NT2/D1 (cell line): ENCODE results near the gene MTX3.

Experiments used
- DNase-seq: peaks from one replicate; pipeline ENCODE4 v3.0.0-alpha.2; 2011; ENCODE audit warnings: low read depth, low spot score
- H3K27me3 ChIP-seq: 2 replicates; pipeline ENCODE4 v1.6.0; 2011; ENCODE audit warnings: mild to moderate bottlenecking; ENCODE audit not compliant: insufficient read length, insufficient read depth
- H3K36me3 ChIP-seq: 2 replicates; pipeline ENCODE4 v1.6.1; 2011; ENCODE audit warnings: mild to moderate bottlenecking, low read length, mixed read lengths; ENCODE audit not compliant: insufficient read depth, insufficient read length
- H3K4me1 ChIP-seq: 2 replicates; pipeline ENCODE4 v1.5.1; 2011; ENCODE audit not compliant: insufficient read depth, insufficient read length
- H3K4me3 ChIP-seq: 2 replicates; pipeline ENCODE4 v1.5.1; 2011; ENCODE audit warnings: low read depth; ENCODE audit not compliant: insufficient read length
- H3K9ac ChIP-seq: 2 replicates; pipeline ENCODE4 v1.6.0; 2011; ENCODE audit warnings: low read depth; ENCODE audit not compliant: insufficient read length
- H3K9me3 ChIP-seq: 2 replicates; pipeline ENCODE4 v1.5.1; 2011; ENCODE audit warnings: mild to moderate bottlenecking, low read length; ENCODE audit not compliant: insufficient read depth
- SUZ12 ChIP-seq: IDR thresholded peaks from 2 replicates; pipeline ENCODE4 v1.6.1; 2011; ENCODE audit not compliant: insufficient read length, insufficient read depth; ENCODE audit errors: extremely low read depth
- YY1 ChIP-seq: IDR thresholded peaks from 2 replicates; pipeline ENCODE4 v1.6.1; 2011; ENCODE audit not compliant: insufficient read length, insufficient read depth
- ZNF274 ChIP-seq: IDR thresholded peaks from 2 replicates; pipeline ENCODE4 v1.6.1; 2011; ENCODE audit warnings: mild to moderate bottlenecking, low read depth, low read length

Gene MTX3

GRCh38 chr5:79934681-79935080, 56.4 kb downstream of the MTX3 start:
- no peaks in the 10 kb centered on the region for H3K27me3 ChIP-seq
- H3K9me3 ChIP-seq: no peaks in the 10 kb centered on the region
- H3K4me1 ChIP-seq: peaks cover 5% of the 10 kb centered on the region
- no peak for DNase-seq
- no peak overlapping the region for H3K9ac ChIP-seq
- TF ChIP-seq SUZ12: no peak
- no peak for TF ChIP-seq ZNF274
- no peak for TF ChIP-seq YY1
- no peaks in the 10 kb centered on the region for H3K36me3 ChIP-seq
- H3K4me3 ChIP-seq: no peak overlapping the region

DNA sequence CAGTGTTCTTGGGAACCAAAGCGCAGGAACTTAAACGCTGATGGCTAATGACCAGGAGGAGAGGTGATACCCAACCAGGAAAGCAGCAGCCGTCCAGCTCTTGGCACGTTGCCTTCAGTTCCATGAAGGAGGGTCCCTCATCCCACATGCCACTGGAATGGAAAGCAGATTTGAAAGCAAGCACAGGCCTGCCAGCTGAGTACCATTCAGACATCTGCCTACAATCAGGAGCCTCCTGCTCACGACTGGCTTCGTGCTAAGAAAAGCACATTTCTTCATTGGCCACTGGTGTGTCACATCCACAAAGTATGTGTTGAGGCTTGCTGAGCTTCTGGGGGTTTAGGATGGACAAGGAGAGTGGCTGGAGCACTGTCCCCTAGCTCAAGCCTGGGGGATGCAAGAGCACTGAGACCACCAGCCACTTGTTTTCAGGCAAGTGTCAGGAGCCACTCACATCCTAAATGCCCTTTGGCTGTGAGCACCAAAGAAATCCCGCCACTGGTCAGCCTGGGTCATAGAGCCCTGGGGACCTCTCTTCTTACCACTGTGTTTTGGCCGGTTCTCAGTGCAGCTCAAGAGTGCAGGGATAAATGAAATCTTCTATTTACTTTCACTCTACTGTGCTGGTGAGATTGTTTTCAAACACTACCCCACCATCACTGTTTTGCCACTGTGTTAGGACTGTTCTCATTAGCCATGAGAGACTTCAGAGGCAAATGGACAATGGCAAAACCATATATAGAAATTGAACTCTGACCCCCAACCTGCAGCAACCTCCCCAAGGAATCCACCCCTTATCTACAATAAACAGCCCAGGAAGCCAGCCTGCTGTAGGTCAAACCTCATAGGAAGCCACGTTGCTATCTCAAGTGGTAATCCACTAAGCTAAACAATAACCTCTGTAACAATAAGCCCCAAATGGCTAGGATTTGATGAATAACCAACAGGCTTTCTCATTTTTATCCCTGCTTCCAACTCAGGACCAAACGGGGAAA, 58.3 kb downstream of the MTX3 start:
- no peak for DNase-seq
- H3K36me3 ChIP-seq: no peaks in the 10 kb centered on the region
- TF ChIP-seq YY1 (no peak), SUZ12 (no peak), ZNF274 (no peak)
- H3K9ac ChIP-seq: no peak overlapping the region
- no peak overlapping the region for H3K4me3 ChIP-seq
- no peaks in the 10 kb centered on the region for H3K4me1 ChIP-seq
- H3K9me3 ChIP-seq: no peaks in the 10 kb centered on the region
- H3K27me3 ChIP-seq: no peaks in the 10 kb centered on the region

DNA sequence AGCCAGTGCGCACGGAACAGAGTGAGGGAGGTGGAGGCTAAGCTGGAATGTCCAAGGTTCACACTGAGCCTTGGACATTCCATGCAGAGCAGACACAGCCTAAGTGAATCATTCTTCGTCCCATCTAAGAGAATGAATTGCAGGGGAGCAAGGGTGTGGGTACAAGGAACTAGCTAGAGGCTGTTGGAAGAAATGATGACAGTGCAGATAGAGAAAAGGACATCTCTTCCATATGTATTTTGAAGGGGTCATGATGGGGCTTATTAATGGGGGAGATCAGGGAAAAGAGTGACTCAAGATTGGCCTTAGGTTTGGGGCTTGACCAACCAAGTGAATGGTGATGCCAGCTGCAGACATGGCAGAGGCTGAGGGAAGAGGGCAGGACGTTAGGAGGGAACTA, 59.2 kb downstream of the MTX3 start:
- Histone ChIP-seq H3K9me3 (no peaks in the 10 kb centered on the region), H3K27me3 (no peaks in the 10 kb centered on the region), H3K9ac (no peak overlapping the region), H3K36me3 (no peaks in the 10 kb centered on the region), H3K4me1 (no peaks in the 10 kb centered on the region), H3K4me3 (no peak overlapping the region)
- no peak for TF ChIP-seq ZNF274
- no peak for TF ChIP-seq SUZ12
- no peak for TF ChIP-seq YY1
- no peak for DNase-seq

- Histone ChIP-seq H3K9ac (no peak overlapping the region), H3K27me3 (no peaks in the 10 kb centered on the region), H3K9me3 (no peaks in the 10 kb centered on the region), H3K4me3 (no peak overlapping the region), H3K4me1 (no peaks in the 10 kb centered on the region), H3K36me3 (no peaks in the 10 kb centered on the region)
- TF ChIP-seq ZNF274 (no peak), YY1 (no peak), SUZ12 (no peak)
- no peak for DNase-seq
These were observed 59.7 kb downstream of the MTX3 start for GRCh38 chr5:79931409-79931808.

GRCh38 chr5:79929095-79929494, 62.0 kb downstream of the MTX3 start:
- no peaks in the 10 kb centered on the region for H3K4me1 ChIP-seq
- no peak overlapping the region for H3K4me3 ChIP-seq
- no peaks in the 10 kb centered on the region for H3K36me3 ChIP-seq
- no peaks in the 10 kb centered on the region for H3K9me3 ChIP-seq
- H3K27me3 ChIP-seq: no peaks in the 10 kb centered on the region
- H3K9ac ChIP-seq: no peak overlapping the region
- DNase-seq: no peak
- TF ChIP-seq SUZ12 (no peak), YY1 (no peak), ZNF274 (no peak)
